Liver (tissue), 3 donors: ENCODE results near the gene LPP.

Experiments
- ATF3 ChIP-seq: IDR thresholded peaks from 2 replicates; pipeline ENCODE4 v1.6.1; 2016; ENCODE audit warnings: antibody characterized with exemption
- CTCF ChIP-seq: fragments of 150-350 bp; IDR thresholded peaks from 2 replicates; pipeline ENCODE4 v1.5.1; 2017; ENCODE audit warnings: improper control_type of control experiment, low read depth, low read length; ENCODE audit not compliant: missing input control
- EGR1 ChIP-seq, 2 donors: IDR thresholded peaks; 2 replicates each; pipeline ENCODE4 v1.6.1; 2016 to 2018; ENCODE audit warnings: antibody characterized with exemption in 2 of 2, low read depth in 2 of 2
- FOXA1 ChIP-seq: IDR thresholded peaks from 2 replicates; pipeline ENCODE4 v1.6.1; 2016; ENCODE audit warnings: antibody characterized with exemption
- HNF4A ChIP-seq, 2 donors: conservative IDR thresholded peaks; 2 replicates each; pipeline ENCODE4 v1.6.1; 2016; ENCODE audit warnings: antibody characterized with exemption in 2 of 2, mild to moderate bottlenecking in 2 of 2
- HNF4G ChIP-seq: IDR thresholded peaks from 2 replicates; pipeline ENCODE4 v1.6.1; 2016; ENCODE audit warnings: antibody characterized with exemption
- JUND ChIP-seq, 2 donors: IDR thresholded peaks; 2 replicates each; pipeline ENCODE4 v1.6.1; 2016; ENCODE audit warnings: antibody characterized with exemption in 2 of 2
- RAD21 ChIP-seq, 2 donors: IDR thresholded peaks; 2 replicates each; pipeline ENCODE4 v1.6.1; 2016; ENCODE audit warnings: antibody characterized with exemption in 2 of 2, mild to moderate bottlenecking in 2 of 2
- REST ChIP-seq: IDR thresholded peaks from 2 replicates; pipeline ENCODE4 v1.6.1; 2016; ENCODE audit warnings: antibody characterized with exemption, mild to moderate bottlenecking
- RXRA ChIP-seq, 2 donors: IDR thresholded peaks; 2 replicates each; pipeline ENCODE4 v1.6.1; 2017 to 2018; ENCODE audit warnings: antibody characterized with exemption in 2 of 2, mild to moderate bottlenecking in 1 of 2
- SP1 ChIP-seq: IDR thresholded peaks from 2 replicates; pipeline ENCODE4 v1.6.1; 2018; ENCODE audit warnings: antibody characterized with exemption, mild to moderate bottlenecking
- TAF1 ChIP-seq: conservative IDR thresholded peaks from 2 replicates; pipeline ENCODE4 v1.6.1; 2016; ENCODE audit warnings: antibody characterized with exemption, mild to moderate bottlenecking
- YY1 ChIP-seq: IDR thresholded peaks from 2 replicates; pipeline ENCODE4 v1.6.1; 2016; ENCODE audit warnings: antibody characterized with exemption, mild to moderate bottlenecking
- ZBTB33 ChIP-seq: IDR thresholded peaks from 2 replicates; pipeline ENCODE4 v1.6.1; 2016; ENCODE audit warnings: antibody characterized with exemption
- donor health status: healthy.
- donor health status: healthy.

- no peak for TF ChIP-seq RAD21 (IDR thresholded peaks at IDR 0.05)
- no peak for TF ChIP-seq CTCF
- TF ChIP-seq SP1 = no peak
- TF ChIP-seq YY1 = peak; percentile 39
- no peak for TF ChIP-seq ATF3
- TF ChIP-seq JUND (IDR thresholded peaks at IDR 0.05) = no peak
- peak in 1 of 2 donors; percentile 27 for TF ChIP-seq RXRA (IDR thresholded peaks at IDR 0.05)
- TF ChIP-seq TAF1 = no peak
- TF ChIP-seq FOXA1 = no peak
- TF ChIP-seq EGR1 (IDR thresholded peaks at IDR 0.05; ENCODE audit: low read depth in 2 of 2) = no peak
- no peak for TF ChIP-seq REST
- peak in 1 of 2 donors; percentile 16 for TF ChIP-seq HNF4A (conservative IDR thresholded peaks at IDR 0.05)
- no peak for TF ChIP-seq ZBTB33
- TF ChIP-seq HNF4G = no peak
Measured at GRCh38 chr3:188168186-188168585, 14.2 kb downstream of the LPP start.
